ENCODE measurements around the gene MRPL32. TPM values are rescaled to one million over a fixed set of nuclear protein-coding genes. Genes with fewer than 3 reads are reported as not detected.
A peak's percentile ranks its signal among the peaks of the same experiment; 100 is the strongest.

The MRPL32 gene
- total and polyA plus RNA-seq, 7 donors: 42.6 to 85.7 (median 62.9) TPM

GRCh38 chr7:42926204-42926603 lies 6.0 kb upstream of the MRPL32 start:
- Histone ChIP-seq H3K27ac (no peak overlapping the region), H3K4me3 (no peak overlapping the region), H3K36me3 (peaks cover 9 to 63% (median 27%) of the 10 kb centered on the region in 4 donors), H3K9me3 (no peaks in the 10 kb centered on the region), H3K4me1 (peaks cover 0 to 36% (median 26%) of the 10 kb centered on the region in 4 donors), H3K27me3 (no peaks in the 10 kb centered on the region)
- DNase-seq: no peak
- no peak for TF ChIP-seq EP300 (IDR thresholded peaks at IDR 0.05)
- no peak for TF ChIP-seq POLR2A (IDR thresholded peaks at IDR 0.05)
- TF ChIP-seq POLR2AphosphoS5 (IDR thresholded peaks at IDR 0.05): no peak
- no peak for TF ChIP-seq CTCF (IDR thresholded peaks at IDR 0.05)
- intact Hi-C loops (cut with DNase I): no loop called here
- WGBS, 2 donors: 71 to 74% methylated on average over 5 of the region's 5 CpGs

GRCh38 chr7:42928754-42929153 lies 3.4 kb upstream of the MRPL32 start:
- peaks cover 4 to 37% (median 20%) of the 10 kb centered on the region in 4 donors for H3K36me3 ChIP-seq
- H3K4me1 ChIP-seq: peaks cover 0 to 50% (median 35%) of the 10 kb centered on the region in 4 donors
- 46 to 50% methylated on average over 3 of the region's 3 CpGs for WGBS, 2 donors
- H3K4me3 ChIP-seq: no peak overlapping the region
- H3K27ac ChIP-seq: no peak overlapping the region
- no peaks in the 10 kb centered on the region for H3K9me3 ChIP-seq
- no peak for TF ChIP-seq POLR2AphosphoS5 (IDR thresholded peaks at IDR 0.05)
- TF ChIP-seq EP300 (IDR thresholded peaks at IDR 0.05): no peak
- no peak for TF ChIP-seq CTCF (IDR thresholded peaks at IDR 0.05)
- TF ChIP-seq POLR2A (IDR thresholded peaks at IDR 0.05): no peak
- intact Hi-C loops (cut with DNase I): no loop called here
- DNase-seq: no peak
- no peaks in the 10 kb centered on the region for H3K27me3 ChIP-seq

GRCh38 chr7:42929449-42929848 lies 2.7 kb upstream of the MRPL32 start:
- no peak for TF ChIP-seq POLR2A (IDR thresholded peaks at IDR 0.05)
- no peak for TF ChIP-seq POLR2AphosphoS5 (IDR thresholded peaks at IDR 0.05)
- no peak for TF ChIP-seq EP300 (IDR thresholded peaks at IDR 0.05)
- no peak for TF ChIP-seq CTCF (IDR thresholded peaks at IDR 0.05)
- Histone ChIP-seq H3K27ac (no peak overlapping the region), H3K36me3 (peaks cover 4 to 30% (median 18%) of the 10 kb centered on the region in 4 donors), H3K9me3 (no peaks in the 10 kb centered on the region), H3K27me3 (no peaks in the 10 kb centered on the region), H3K4me1 (peaks cover 0 to 57% (median 39%) of the 10 kb centered on the region in 4 donors), H3K4me3 (no peak overlapping the region)
- no peak for DNase-seq
- intact Hi-C loops (cut with DNase I): no loop called here
- WGBS, 2 donors: 60 to 64% methylated on average over 3 of the region's 3 CpGs

GRCh38 chr7:42930889-42931288 lies 1.3 kb upstream of the MRPL32 start:
- Histone ChIP-seq H3K27me3 (no peaks in the 10 kb centered on the region), H3K4me1 (peaks cover 0 to 60% (median 40%) of the 10 kb centered on the region in 4 donors), H3K27ac (peak overlapping the region in 1 of 4 donors; percentile 85), H3K4me3 (peak overlapping the region; percentile 88 to 95 (median 91)), H3K9me3 (no peaks in the 10 kb centered on the region), H3K36me3 (peaks cover 6 to 28% (median 10%) of the 10 kb centered on the region in 4 donors)
- TF ChIP-seq EP300 (IDR thresholded peaks at IDR 0.05) (no peak), CTCF (IDR thresholded peaks at IDR 0.05) (no peak), POLR2AphosphoS5 (IDR thresholded peaks at IDR 0.05) (no peak), POLR2A (IDR thresholded peaks at IDR 0.05) (no peak)
- DNase-seq: no peak
- intact Hi-C loops (cut with DNase I): no loop called here
- WGBS, 2 donors: 3 to 12% methylated on average over 5 of the region's 5 CpGs

- 0% methylated on average over 12 of the region's 12 CpGs for WGBS, 2 donors
- TF ChIP-seq CTCF (IDR thresholded peaks at IDR 0.05) (no peak), POLR2AphosphoS5 (IDR thresholded peaks at IDR 0.05) (no peak), POLR2A (IDR thresholded peaks at IDR 0.05) (no peak), EP300 (IDR thresholded peaks at IDR 0.05) (no peak)
- peaks cover 3 to 28% (median 9%) of the 10 kb centered on the region in 4 donors for H3K36me3 ChIP-seq
- no peaks in the 10 kb centered on the region for H3K27me3 ChIP-seq
- peaks cover 0 to 60% (median 40%) of the 10 kb centered on the region in 4 donors for H3K4me1 ChIP-seq
- DNase-seq: no peak
- H3K9me3 ChIP-seq: no peaks in the 10 kb centered on the region
- peak overlapping the region; percentile 88 to 95 (median 91) for H3K4me3 ChIP-seq
- intact Hi-C loops (cut with DNase I): no loop called here
- peak overlapping the region; percentile 80 to 93 (median 85) for H3K27ac ChIP-seq
These were observed 736 bp upstream of the MRPL32 start for GRCh38 chr7:42931447-42931833.

All from sigmoid colon (tissue), 7 donors.